HG03175 (cell line): ENCODE data around the gene HMCN1.

Experiments
- ATAC-seq: cut with Tn5 transposase; IDR thresholded peaks from one replicate; pipeline ENCODE4 v1.9.1; 2021; ENCODE audit warnings: mild to moderate bottlenecking, moderate library complexity; ENCODE audit not compliant: unreplicated experiment

Gene HMCN1

DNA sequence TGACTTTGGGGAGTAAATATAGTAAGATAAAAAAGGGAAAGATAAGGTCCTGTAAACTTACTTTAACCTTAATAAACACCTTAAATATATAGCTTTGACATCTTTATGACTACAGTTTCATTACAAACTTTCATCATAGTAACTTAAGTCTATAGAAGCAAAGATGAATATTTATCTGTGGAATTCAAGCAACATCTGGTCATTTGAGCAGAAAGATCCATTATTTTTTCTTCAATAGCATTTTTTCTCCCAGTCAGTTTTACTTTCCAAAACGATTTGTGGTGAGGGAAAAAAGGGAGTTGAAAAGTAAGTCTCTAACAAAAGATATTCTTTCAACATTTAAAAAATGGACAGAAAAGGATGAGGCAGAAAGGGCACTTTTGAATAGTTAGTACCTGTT lies 69.0 kb downstream of the HMCN1 start:
- no peak for ATAC-seq

DNA sequence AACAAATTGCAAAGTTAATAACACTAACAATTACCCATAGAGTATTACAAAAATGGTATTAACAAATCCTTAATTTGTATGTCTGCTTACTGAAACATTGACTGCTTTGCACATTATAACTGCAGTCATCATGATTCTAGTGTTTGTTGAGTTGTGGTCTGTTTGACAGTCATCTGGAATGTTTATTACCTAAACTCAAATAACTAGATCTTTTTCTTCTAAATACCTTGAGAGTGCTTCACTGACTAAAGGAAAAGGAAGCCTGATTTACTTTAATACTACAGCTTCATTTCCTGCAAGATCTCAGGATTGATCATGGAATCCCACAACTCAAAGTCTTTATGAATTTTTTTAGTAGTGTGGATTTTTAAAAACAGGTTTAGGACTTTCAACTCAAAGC lies 70.0 kb downstream of the HMCN1 start:
- ATAC-seq: no peak

DNA sequence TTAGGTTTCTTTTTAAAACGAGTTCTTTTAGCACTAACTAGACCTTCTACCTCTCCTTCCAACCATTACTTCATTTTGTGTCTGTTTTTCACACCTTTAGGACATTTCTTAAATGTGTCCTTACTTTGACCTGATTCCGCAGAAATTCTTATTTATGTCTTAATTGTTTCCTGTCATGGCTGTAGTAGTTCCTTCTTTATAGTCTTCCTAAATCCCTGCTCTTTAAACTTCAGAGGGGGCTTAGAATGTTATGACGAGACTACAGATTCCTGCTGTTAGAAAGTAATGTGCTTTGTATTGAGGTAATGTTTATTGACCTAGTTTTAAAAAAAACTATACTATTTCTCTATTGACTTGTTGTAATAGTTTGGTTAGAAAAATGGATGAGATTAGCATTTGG lies 70.4 kb downstream of the HMCN1 start:
- ATAC-seq: no peak

DNA sequence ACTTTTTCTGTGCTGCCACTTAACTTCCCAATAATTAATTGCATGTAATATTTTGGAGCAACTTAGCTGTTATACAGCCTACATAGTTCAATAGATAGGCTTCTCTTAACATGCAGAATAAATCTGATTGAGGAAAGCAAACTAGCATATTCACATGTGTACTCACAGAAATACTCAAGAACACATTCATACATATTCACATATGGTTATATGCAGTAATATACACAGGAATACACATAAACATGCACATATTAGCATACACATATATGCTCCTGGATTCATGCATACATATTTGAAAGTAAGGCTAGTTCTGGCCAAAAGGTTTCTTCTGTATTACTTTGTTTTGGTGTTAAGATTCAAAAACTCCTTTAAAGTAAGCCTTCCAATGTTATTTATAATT lies 73.1 kb downstream of the HMCN1 start:
- no peak for ATAC-seq

DNA sequence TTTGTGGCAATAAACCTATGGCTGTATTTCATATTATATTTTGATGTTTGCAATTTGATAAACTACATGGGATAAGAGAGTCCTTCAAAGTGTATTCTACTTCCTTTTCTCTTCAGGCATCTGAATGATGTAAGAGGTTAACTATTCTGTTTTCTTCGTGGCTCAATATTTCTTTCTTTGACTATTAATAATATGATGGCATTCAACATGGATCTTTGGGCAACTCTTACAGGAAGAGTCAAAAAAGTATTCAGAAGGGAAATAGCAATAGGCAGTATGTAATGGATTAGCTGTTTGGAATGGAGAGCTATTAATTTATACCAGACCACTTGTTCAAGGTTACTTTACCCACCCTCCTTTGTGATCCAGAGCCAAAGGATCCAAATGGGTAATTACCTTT lies 74.4 kb downstream of the HMCN1 start:
- ATAC-seq: no peak

DNA sequence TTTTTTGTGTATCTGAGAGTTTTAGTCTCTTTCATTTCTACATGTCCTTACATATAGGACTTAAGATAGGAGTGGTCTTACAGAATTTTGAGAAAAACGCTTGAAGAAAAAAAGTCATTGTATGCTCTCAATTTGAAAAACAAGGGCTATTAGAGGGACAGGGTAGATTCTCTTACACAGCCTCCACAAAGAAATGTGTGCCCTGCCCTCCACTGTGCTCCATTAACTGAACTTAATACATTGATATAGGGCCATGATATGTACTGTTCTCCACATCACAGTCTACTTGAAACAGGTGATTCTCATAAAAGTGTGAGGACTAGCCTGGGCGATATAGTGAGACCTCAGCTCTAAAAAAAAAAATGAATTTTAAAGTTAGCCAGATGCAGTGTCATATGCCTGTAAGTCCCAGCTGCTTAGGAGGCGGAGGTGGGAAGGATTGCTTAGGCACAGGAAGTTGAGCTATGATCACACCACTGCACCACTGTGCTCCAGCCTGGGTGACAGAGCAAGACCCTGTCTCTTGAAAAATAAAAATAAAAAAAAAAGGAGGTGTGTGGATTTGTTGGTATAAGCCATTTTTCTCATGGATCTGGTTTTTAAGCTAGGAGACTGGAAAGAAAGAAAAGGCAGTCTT lies 77.0 kb downstream of the HMCN1 start:
- no peak for ATAC-seq

DNA sequence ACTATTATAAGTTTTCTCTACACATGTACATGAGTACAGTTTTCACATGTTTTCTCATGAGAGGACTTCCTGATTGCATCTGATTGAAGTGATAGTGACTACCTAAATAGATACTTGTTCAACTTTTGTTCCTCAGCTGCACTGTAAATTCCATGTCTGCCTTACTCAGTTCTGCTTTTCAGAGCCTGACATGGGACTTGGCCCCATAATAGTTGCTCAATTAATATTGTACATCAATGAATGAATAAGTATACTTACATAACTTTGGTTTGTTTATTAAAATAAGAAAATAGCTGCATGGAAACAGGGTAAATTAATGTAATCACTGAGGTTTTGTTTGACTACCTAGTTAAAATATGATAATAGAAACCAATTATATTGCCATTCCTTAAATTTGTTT lies 78.7 kb downstream of the HMCN1 start:
- no peak for ATAC-seq

DNA sequence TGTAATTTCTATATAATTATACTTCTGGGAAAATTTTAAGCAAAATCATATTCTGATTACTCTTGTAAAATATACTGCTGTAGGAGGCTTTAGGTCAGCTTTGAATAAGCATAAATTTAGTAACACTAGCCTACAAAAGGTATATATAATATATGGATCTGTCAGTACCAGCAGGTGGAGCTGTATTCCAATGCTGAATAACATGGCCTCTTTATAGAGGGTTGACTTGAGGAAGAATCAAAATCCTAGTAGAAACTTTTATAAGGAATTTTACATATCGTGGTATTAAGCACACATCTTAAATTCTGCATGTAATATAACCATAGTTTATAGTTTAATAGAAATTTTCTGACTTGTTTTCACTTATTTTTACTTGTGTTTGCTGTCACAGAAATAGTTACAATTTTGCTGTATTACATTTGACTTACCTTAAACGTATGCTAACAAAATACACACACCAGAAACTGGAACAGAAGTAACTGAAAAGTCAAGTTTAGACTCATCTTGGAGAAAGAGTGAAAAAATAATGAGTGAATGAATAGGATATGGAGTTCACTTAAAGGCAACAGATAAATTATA lies 79.3 kb downstream of the HMCN1 start:
- peak; percentile 56 for ATAC-seq

DNA sequence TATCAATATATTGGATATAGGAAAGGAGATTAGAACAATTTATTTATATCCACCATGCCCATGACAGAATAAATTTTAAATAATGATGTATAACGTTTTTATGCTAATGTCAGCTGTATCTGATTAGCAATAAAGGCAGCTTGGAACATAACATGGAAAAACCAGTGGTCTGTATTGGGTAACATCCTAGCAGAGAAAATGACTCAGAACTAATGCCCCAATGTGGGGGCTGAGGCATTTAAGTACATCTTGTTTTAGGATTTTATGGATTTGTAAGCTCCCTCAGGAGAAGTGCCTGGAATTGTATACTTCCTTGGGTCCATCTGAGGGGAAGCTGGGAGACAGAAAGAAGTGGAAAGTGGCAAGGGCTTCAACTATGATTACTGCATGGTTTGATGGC lies 82.3 kb downstream of the HMCN1 start:
- no peak for ATAC-seq

DNA sequence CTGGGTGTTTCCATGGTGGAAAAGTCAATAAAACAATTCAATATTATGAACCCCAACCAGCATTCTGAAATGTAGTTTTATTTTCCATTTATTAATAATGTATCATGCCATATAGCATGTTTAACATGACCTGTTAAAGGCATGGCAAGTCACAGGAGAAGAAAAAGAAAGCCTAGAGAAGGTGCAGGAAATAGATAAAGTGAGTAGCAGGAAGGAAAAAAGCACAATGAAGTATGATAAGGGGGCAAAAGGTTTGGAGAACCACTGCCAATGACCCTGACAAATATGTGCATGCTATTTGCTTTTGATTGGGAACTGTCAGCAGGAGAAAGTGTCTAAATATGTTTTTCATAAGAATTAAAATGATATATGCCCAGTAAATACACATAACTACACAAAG lies 85.6 kb downstream of the HMCN1 start:
- ATAC-seq: no peak

DNA sequence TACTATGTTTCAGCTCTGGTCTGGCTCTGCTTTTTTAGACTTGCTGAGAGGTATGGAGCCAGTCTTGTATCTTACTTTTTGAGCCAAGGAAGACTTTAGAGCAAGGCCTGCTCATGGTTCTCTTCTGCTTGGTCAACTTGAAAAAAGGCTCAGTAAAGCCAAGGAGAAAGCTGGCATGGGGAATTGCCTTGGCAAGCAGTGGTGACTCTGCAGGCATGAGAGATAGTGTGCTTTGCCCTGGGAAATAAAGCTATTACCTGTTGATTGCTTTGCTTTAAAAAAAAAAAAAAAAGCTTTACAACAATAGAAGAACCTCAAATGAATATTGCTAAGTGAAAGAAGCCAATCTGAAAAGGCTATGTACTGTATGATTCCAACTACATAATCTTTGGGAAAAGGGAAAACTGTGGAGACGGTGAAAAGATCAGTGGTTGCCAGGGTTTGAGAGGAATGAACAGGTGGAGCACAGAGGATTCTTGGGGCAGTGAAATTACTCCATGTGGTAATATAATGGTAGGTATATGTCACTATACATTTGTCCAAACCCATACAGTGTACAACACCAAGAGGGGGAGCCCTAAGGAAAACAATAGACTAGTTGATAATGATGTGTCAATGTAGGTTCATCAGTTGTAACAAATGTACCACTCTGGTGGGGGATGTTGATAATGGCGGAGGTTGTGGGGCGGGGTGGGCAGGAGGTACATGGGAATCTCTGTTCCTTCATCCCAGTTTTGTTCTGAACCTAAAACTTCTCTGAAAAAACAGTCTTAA lies 87.6 kb downstream of the HMCN1 start:
- no peak for ATAC-seq

DNA sequence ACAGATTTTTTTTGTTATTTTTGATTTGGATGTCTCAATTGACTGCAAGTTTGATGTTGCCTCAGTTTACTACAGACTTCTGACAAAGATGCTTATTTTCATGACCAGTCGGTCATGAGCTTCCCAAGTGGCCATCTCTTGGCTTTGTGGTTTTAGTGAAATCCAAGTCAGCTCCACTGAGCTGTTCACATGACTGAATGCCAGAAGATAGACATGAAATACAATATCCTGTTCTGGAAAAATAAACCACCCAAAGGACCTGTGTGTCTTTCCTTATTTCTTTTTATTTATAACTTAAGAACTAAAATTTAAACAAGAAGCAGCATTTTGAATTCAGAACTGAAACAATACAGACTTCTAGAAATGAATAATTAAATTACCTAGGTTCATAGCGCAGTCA lies 89.3 kb downstream of the HMCN1 start:
- ATAC-seq: no peak

DNA sequence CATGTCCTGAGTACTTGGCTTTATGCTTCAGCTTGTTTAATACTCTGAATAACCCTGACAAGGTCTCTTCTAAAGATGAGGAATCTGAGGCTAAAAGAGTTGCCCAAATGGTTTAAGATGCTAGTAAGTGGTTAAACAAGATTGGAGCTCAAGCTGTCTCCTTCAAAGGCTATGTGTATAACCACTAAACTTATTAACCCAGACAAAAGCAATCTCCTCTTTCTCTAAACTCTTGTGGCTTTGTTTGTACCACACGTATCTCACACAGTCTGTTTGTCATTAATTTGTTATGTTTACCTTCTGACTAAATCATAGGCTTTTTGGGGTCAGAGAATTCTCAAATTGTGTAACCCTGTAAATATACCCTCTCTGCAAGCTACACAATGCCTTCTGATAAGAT lies 89.9 kb downstream of the HMCN1 start:
- no peak for ATAC-seq

DNA sequence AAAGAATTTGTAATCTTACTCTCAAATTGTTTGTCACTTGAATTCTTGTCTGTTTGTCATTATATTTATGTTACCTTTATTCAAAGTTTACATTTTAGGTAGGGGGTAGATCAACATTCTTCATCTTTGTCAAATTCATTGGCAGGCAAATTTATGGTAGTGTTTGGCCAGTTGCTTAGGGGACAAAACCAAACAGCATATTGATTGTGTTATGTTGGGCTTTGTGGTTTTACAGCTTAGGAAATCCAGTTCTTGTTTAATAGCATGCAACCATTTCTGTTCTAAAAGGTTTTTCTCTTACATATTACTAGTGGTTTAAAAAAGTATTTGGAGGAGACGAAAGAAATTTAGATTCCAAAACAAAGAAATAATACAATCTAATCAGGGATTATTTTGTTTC lies 91.4 kb downstream of the HMCN1 start:
- no peak for ATAC-seq

DNA sequence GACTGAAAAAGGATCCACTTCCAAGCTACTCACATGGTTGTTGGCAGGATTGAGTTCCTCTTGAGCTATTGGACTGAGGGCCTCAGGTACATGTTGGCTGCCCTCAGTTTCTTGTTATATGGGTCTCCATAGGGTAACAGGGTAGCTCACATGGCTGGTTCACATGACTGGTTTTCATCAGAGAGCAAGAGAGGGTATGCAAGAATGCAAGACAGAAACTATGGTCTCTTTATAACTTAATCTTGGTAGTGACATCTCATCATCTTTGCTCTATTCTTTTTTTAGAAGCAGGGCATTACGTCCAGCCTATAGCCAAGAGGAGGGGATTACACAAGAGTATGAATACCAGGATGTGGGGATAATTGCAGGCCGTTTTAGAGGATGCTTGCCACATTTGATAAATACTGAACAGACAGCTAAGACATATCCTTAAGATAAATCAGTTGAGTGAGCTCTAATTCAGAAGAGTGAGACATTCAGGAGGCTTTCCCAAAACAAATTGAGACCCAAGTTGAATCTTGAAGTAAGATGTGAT lies 100.2 kb downstream of the HMCN1 start:
- no peak for ATAC-seq

DNA sequence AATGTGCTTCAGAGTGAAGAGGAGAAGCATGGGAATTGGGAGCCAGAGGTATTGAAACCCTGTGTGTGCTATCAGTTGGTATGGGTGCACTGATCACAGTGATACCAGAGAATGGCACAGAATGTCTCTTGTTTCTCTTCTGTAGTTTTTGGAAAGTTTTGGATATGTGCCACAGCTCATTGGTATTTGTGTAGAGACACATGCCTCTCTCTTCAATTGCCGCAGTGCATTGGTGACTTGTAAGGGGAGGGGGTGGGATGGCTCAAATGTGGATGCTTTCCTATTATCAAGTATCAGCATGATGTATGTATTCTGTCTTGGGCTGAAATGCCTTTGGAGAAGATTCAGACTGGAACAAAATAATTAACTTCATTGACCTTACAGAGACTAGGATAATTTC lies 101.0 kb downstream of the HMCN1 start:
- no peak for ATAC-seq

DNA sequence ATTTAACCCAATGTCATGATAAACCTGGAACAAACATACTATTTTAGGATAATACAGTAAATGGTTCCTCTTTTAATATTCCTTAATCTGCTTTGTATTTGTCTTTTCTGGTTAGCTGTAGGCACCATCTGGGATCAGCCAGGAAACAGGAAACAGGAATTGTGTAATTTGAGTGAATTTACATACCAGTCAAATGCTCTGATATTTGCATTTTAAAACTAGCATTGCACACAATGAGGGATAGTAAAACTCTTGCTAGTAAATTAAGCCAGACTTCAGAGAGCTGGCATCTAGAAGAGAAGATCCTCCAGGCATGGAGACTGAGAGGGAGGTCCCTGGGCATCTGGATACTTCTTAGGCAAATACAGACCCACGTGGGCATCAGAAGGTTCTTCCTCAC lies 103.5 kb downstream of the HMCN1 start:
- ATAC-seq: no peak

DNA sequence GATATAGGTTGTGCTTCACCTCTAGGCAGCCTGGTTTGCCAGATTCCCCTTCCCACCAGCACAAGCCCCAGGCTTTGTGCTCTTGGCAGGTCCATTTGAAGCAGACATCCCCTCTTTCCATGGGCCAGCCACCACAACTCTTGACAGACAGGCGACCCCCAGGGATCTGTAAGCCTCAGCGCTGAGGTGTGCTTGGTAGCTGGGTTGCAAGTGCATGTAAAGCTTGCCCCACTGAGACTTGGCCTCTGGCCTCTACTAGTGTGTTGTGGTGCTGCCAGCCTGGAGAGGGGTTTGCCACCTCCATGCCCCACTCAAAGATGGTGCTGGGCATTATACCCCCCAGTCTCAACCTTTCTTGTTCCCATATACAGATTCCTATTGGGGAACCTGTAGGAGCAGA lies 103.9 kb downstream of the HMCN1 start:
- ATAC-seq: no peak

DNA sequence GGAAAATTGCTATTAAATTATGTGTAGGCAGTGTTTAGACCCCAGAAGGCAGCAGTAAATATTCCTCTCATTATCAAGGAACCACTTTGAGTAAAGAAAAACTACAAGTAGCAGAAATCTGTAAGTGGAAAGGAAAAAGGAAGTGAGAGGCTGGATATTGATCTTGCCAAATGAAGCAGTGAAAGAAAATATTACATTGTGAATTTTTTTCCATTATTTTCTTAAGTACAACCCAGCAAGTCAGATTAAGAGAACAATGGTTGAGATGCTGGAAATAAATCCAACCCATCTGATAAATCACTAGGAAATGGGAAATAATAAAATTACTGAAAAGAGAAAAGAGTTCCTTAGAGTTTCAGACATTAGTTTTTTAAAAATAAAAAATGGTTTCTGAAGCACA lies 106.7 kb downstream of the HMCN1 start:
- no peak for ATAC-seq

DNA sequence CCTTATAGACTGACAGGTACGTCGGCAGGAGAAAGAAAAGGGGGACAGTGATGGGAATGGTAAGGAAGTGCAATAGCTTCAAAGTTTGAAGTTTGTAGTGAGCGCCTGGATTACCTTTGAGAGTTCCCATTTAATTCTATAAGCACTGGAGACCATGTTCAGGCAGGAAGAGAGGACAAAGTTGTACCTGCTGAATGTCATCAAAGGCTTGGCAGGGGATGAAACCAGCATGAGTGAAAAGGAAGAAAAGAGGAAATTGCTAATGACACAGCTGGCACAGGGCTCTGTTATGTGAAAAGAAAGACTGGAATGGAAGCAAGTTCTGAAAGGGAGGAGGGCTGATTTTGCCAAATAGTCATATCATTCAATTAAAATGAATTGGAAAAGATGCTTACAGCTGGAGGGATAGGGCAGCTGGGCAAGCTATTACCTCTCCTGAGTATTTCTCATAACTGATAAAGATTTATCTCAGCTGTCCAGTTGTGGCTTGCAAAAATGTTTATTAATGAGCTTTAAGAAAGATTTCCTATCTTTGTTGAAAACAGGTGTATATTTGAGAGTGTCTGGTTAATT lies 109.2 kb downstream of the HMCN1 start:
- ATAC-seq: no peak

DNA sequence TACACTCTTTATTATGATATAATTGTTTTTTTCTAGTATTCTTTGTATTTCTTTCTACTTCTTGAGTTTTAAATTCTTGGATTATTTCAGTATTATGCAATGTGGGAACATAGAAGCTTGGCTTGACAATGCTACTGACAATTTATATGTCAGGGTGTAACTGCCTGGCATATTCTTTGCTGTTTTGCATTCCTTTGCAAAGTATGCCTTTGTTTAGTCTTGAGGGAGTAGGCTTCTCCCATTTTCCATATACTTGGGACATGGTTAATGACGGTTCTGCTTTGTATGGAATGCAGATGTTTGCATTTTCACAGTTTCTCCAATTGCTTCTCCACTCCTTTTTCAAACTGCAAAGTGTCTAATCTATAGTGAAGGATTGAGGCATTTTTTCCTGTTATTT lies 109.8 kb downstream of the HMCN1 start:
- no peak for ATAC-seq
